HG03175 (cell line): ENCODE results near the gene NR1D2.
"Not testable (repeated sequence)": the region's sequence is repeated elsewhere in the genome, so short reads cannot be mapped to it uniquely, and the experiment has no call there.

Source experiments
- ATAC-seq: cut with Tn5 transposase; IDR thresholded peaks from one replicate; pipeline ENCODE4 v1.9.1; 2021; ENCODE audit warnings: mild to moderate bottlenecking, moderate library complexity; ENCODE audit not compliant: unreplicated experiment

Gene NR1D2

DNA sequence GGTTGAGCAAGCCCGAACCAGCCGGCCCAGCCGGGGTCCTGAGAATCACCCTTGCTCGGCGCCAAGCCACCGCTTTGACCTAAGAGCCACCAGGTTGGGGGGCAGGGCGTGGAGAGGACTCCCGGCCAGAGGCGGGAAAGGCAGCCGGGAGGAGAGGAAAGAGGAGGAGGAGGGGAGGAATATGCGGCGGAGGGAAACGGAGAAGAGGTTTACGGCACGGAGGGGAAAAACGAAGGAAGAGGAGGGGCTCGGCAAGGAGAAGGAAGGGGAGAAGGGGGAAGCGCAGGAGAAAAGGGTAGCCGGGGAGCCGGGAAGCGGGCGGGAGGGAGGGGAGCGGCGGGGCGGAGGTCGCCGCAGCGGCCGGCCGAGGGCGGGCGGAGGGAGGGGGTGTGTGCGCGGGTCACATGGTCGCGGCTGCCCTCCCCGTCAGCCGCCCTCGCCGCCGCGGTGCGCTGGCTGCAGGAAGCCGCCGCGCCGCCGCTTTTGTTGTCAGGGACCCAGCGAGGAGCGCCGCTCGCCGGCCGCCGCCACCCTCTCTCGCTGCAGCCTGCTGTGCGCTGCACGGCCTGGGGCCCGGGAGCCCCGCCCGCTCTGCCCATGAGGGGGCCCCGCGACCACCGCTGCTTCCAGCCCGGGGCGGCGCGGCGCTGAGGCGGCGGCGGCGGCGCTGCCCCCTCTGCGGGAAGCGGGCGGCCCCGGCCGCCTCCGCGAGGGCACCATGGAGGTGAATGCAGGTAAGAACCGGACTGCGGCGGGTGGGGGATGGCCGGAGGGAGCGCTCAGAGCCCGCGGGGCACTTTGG lies at the start of gene NR1D2:
NR1D2 (plus strand) TSS at position 426 of the 802 bp plus-strand sequence; CDS start at position 719, 293 bp downstream.
- peak; percentile 60 for ATAC-seq

DNA sequence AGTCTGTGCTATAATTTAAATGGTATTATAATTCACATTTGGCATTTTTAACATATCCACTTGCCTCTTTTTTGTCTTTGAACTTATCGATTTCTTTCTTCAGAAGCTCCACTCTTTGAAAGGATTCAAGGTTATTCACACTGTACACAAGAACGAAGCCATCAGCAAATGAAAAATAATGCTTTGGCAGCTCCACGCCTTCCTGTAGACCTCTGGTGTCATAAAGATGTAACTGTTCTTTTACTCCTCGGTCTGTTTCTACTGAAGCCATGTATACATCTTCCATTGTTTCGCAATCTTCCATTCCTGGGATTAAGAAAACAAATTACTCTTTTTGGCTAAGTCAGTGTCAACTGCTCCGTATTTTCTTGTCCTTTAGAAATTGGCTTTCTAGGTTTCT lies 44.3 kb upstream of the NR1D2 start:
- ATAC-seq: no peak

DNA sequence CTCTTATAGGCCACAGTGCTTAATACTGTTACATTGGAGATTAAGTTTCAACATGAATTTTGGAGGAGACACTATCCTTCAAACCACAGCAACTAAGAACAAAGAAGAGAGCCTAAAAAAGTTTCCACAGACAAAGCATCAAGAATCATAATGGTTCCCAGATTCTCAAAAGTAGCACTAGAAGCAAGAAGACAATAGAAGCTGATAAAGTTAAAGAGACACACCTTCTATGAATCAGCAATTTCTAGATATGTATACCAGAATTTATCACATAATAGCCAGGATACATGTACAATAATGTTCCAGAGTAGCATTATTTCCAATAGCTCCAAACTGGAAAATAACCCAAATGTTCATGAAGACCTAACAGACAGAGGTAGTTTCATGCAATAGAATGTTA lies 40.5 kb upstream of the NR1D2 start:
- no peak for ATAC-seq

DNA sequence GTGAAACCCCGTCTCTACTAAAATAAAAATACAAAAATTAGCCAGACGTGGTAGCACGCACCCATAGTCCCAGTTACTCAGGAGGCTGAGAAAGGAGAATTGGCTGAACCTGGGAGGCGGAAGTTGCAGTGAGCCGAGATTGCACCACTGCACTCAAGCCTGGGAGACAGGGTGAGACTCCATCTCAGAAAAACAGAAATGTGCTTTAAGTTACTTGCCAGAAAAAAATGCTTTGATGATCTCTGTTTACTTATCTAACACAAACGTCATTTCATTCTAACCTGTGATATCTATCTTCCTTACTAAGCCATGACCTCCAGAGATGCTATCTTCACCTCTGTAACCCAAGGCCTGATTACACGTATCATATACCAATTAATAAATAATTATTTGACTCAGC lies 35.7 kb upstream of the NR1D2 start:
- no peak for ATAC-seq

DNA sequence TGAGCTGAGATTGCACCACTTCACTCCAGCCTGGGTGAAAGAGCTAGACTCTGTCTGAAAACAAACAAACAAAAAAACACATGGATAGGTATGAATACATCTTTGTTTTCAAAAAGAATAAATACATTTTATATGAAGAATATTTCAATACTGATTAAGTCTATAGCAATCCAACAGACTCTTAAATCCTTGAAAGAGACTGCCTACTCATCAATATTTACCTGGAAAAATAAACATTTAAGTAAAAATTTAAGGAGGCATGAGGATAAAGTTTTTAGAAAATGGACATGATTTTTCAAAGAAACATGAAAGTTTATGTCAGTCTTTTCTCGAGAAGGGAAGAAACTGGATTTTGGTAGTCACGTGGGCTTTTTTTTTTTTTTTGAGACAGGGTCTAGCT lies 33.7 kb upstream of the NR1D2 start:
- ATAC-seq: no peak

- not testable (repeated sequence) for ATAC-seq
These were observed 32.8 kb upstream of the NR1D2 start for GRCh38 chr3:23912335-23912734.

GRCh38 chr3:23913182-23913581 lies 31.9 kb upstream of the NR1D2 start:
- ATAC-seq: no peak

DNA sequence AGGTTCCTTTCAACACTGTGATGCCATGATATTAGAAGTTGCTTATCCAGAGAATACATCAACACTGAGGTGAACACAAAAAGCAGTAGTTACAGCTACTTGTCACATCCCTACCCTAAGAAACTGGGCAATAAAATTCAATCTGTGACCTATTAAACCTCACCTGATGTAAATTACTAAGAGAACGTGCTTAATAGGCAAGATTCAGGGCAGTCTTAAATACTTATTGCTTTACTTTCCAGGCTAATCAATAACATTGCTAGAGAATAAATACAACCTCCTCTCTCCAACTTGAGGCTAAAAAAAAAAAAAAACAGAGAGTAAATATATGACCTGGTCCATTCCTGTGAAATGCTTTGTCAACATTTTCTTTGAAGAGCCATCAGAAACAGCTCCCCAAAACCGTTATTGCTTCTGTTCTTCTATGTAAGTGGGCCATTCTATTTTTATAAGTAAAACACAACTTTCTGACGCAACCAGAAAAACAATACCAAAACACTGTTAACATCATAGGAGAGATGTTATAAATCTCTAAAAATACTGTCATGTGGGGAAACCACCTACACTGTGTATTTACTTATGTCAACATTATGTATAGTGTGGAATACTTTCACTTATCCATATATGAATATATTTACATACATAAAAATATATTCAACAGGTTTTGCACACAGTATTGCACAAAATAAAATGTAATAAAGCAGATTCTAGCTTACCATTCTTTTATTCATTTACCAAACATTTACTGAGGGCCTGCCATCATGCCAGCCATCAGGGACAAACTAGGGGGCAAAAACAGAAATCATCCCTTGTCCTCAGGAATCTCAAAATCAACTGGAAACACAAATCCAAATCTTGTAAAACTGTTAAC lies 31.0 kb upstream of the NR1D2 start:
- ATAC-seq: no peak

- no peak for ATAC-seq
These were observed 29.5 kb upstream of the NR1D2 start for GRCh38 chr3:23915537-23916108.

- ATAC-seq: peak; percentile 52
These were observed 28.8 kb upstream of the NR1D2 start for GRCh38 chr3:23916152-23916885.

- ATAC-seq: peak; percentile 93
These were observed 28.0 kb upstream of the NR1D2 start, which contains the start of the genes NKIRAS1 and RPL15 for GRCh38 chr3:23916886-23917678. Gene NKIRAS1, minus strand, starts transcription at chr3:23916990. Its CDS starts 6,086 bp downstream, at chr3:23910904. Gene RPL15, plus strand, starts transcription at chr3:23917132. Its CDS starts 728 bp downstream, at chr3:23917860.

DNA sequence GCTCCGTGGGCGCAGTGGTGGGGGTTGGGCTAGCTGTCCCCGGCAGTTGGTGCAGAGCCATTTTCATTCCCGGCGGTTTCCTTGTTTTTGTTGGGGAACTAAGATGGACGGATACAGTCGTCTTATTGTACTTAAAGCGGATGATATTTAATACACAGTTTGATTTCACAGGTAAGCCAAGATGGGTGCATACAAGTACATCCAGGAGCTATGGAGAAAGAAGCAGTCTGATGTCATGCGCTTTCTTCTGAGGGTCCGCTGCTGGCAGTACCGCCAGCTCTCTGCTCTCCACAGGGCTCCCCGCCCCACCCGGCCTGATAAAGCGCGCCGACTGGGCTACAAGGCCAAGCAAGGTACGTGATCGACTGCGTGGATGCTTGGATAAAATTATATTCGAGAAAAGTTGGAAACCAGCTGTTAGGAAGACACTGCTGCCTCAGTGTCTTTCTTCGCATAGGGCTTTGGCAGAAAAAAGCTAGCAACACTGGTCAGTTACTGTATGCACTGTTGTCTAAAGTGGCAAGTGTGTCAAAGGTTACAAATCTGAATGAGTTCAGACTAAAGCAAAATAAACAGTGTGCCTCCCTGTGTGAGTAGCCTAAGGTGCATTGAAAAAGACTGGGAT lies 27.3 kb upstream of the NR1D2 start:
- not testable (repeated sequence) for ATAC-seq

- not testable (repeated sequence) for ATAC-seq
These were observed 26.8 kb upstream of the NR1D2 start for GRCh38 chr3:23918331-23918730.

- ATAC-seq: no peak
These were observed 25.5 kb upstream of the NR1D2 start for GRCh38 chr3:23919628-23920027.

DNA sequence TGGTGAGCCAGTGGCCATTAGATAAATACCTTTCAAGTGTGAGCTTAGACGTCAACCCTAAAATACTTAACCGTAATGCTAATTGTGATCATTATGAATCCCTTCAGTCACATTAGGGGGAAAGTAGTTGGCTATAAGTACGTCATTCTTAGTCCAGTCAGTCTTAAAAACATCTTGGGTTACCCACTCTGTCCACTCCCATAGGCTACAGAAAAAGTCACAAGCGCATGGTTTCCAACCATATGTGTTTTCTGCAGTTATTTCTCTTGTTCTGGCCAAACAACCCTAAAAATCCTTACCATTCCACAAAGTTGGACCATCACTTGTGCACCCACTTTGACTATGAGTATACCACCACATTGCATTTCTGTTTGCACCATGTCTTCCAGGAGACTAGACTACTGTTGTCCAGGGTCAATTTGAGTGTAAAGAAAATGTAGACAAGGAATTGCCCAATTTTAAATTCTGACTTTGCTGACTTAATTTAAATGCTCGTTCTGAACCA lies 24.9 kb upstream of the NR1D2 start:
- no peak for ATAC-seq

DNA sequence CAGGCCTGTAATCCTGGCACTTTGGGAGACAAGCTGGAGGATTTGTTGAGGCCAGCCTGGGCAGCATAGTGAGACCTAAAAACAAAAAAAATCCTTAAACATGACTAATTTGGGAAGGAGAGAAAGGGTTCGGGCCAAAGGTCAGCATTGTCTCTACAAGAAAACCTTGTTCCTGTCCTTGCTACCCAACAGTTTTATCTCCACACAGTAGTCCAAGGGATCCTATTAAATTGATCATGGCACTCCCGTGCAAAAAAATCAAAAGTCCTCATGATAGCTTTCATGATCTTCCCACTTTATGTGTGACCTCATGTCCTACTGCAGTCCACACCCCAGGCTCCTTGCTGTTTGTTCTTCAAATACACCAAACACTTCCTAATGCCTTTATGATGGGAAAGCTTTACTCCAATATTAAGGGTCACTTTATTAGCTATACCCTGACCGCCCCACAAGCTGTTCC lies 24.0 kb upstream of the NR1D2 start:
- no peak for ATAC-seq

GRCh38 chr3:23923786-23924185 lies 21.3 kb upstream of the NR1D2 start:
- no peak for ATAC-seq

DNA sequence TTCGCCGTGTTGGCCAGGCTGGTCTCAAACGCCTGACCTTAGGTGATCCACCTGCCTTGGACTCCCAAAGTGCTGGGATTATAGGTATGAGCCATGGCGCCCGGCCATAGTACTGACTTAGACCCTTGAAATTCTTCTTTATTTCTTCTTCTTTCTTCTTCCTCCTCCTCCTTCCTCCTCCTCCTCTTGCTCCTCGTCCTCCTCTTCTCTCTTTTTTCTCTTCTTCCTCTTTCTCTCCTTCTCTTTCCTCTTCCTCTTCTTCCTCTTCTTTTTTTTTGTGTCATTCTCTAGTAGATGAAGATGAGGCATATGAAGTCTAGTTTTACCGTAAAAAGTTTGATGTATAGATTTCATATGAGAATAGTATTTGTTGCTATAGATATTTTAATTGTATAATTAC lies 18.8 kb upstream of the NR1D2 start:
- no peak for ATAC-seq

GRCh38 chr3:23926736-23927135 lies 18.4 kb upstream of the NR1D2 start:
- ATAC-seq: no peak
